OCI-LY7 (cell line): Measurements from ENCODE around the gene XYLT1. TPM values are rescaled to one million over a fixed set of nuclear protein-coding genes. Genes with fewer than 3 reads are reported as not detected.

ENCODE experiments used
- BruUV-seq: library from RNA; stranded (reverse); fragments of 400-500 nt; replicated peaks from 2 replicates; lab custom pipeline; 2021; lab: Mats Ljungman, UMichigan
- CTCF ChIA-PET: fragments of 300-600 bp; sonication (Branson Sonifier 250); formaldehyde crosslinking; loops from one replicate; lab custom pipeline; 2022; ENCODE audit warnings: antibody characterized with exemption; ENCODE audit not compliant: unreplicated experiment; lab: Charles Lee
- POLR2A ChIA-PET: fragments of 300-600 bp; sonication (Branson Sonifier 250); formaldehyde crosslinking; loops from one replicate; lab custom pipeline; 2022; ENCODE audit warnings: antibody characterized with exemption; lab: Charles Lee
- DNase-seq: peaks from one replicate; pipeline ENCODE4 v3.0.0-alpha.2; 2015; ENCODE audit warnings: low spot score
- H2AFZ ChIP-seq: fragments of 200-600 bp; sonication (generic), shearing (Covaris generic); 2 replicates; pipeline ENCODE4 v1.6.1; 2014; ENCODE audit warnings: mild to moderate bottlenecking, antibody characterized with exemption, low read length, moderate library complexity
- H3K27ac ChIP-seq: fragments of 200-600 bp; sonication (generic); 2 replicates; pipeline ENCODE4 v1.5.1; 2014; ENCODE audit warnings: mixed run types, low read depth, mild to moderate bottlenecking, moderate library complexity, low read length, inconsistent platforms; ENCODE audit not compliant: poor library complexity, severe bottlenecking
- H3K36me3 ChIP-seq: fragments of 200-600 bp; sonication (generic); 2 replicates; pipeline ENCODE4 v1.6.1; 2014; ENCODE audit warnings: mild to moderate bottlenecking, antibody characterized with exemption, low read length, moderate library complexity, mixed read lengths; ENCODE audit not compliant: insufficient read depth
- H3K4me1 ChIP-seq: fragments of 200-600 bp; sonication (generic); 2 replicates; pipeline ENCODE4 v1.5.1; 2014; ENCODE audit warnings: mild to moderate bottlenecking, low read length; ENCODE audit not compliant: insufficient read depth, poor library complexity, severe bottlenecking
- H3K4me2 ChIP-seq: fragments of 200-600 bp; sonication (generic); 2 replicates; pipeline ENCODE4 v1.6.1; 2014; ENCODE audit warnings: mild to moderate bottlenecking, low read length
- H3K4me3 ChIP-seq: fragments of 200-600 bp; sonication (generic); 2 replicates; pipeline ENCODE4 v1.5.1; 2014; ENCODE audit warnings: mild to moderate bottlenecking, low read depth, low read length; ENCODE audit not compliant: poor library complexity, severe bottlenecking
- H3K79me2 ChIP-seq: fragments of 200-600 bp; sonication (generic); 2 replicates; pipeline ENCODE4 v1.6.1; 2016; ENCODE audit warnings: low read depth, mild to moderate bottlenecking, low read length, moderate library complexity, mixed read lengths; ENCODE audit not compliant: insufficient read depth
- H3K9me2 ChIP-seq: fragments of 200-600 bp; sonication (generic); 2 replicates; pipeline ENCODE4 v1.6.1; 2016; ENCODE audit warnings: mild to moderate bottlenecking, low read length, mixed read lengths; ENCODE audit not compliant: insufficient read depth
- H3K9me3 ChIP-seq: fragments of 200-600 bp; sonication (generic); 2 replicates; pipeline ENCODE4 v1.6.1; 2014; ENCODE audit warnings: mild to moderate bottlenecking, mixed run types, low read length, mixed read lengths
- H4K20me1 ChIP-seq: fragments of 200-600 bp; sonication (generic); 2 replicates; pipeline ENCODE4 v1.6.1; 2014; ENCODE audit warnings: mild to moderate bottlenecking, antibody characterized with exemption, low read length, moderate library complexity, mixed read lengths; ENCODE audit not compliant: insufficient read depth
- EZH2phosphoT487 ChIP-seq: fragments of 200-600 bp; sonication (generic); IDR thresholded peaks from 2 replicates; pipeline ENCODE4 v1.6.1; 2018; ENCODE audit warnings: low read depth, borderline replicate concordance, mild to moderate bottlenecking, mixed run types, antibody characterized with exemption, low read length, moderate library complexity, mixed read lengths
- intact Hi-C: fragments of 100-400 bp; cut with micrococcal nuclease; formaldehyde crosslinking; loops from one replicate; pipeline ENCODE4 v1.10.0; 2022; ENCODE audit not compliant: unreplicated experiment
- total RNA-seq, 2 experiments: library from RNA; depleted of rRNA in 1 of 2; stranded (reverse); fragments of >200 nt in 1 of 2; shearing (Covaris generic) in 1 of 2; gene quantifications; 2 replicates each; pipeline ENCODE4 v1.2.3, GENCODE V29; 2014 to 2022
- TF ChIP-seq, protein P1 (sequence below): fragments of 200-600 bp; sonication (generic); conservative IDR thresholded peaks from 2 replicates; pipeline ENCODE4 v1.5.1; 2014; ENCODE audit warnings: mild to moderate bottlenecking, antibody characterized with exemption, low read length, moderate library complexity, mixed read lengths

Gene XYLT1
- total RNA-seq, 2 experiments from 2014 or later: 36.3 to 50.0 TPM

DNA sequence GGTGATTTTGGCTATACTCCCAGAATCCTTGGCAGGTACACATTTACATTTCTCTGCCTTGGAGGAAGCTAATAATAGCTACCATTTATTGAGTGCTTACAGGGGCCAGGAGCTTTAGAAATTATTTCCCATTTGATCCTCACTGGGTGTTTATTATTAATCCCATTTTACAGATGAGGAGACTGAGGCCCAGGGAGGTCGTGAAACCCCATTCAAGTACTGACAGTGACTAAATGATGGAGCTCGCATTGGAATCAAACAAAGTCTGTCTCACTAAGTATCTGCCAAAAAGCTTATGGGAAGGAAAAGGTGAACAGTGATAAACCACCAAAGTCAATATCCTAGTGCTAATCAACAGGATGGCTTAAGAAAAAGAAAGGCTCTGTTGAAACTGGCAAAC, 33.3 kb upstream of the XYLT1 start:
- CTCF ChIA-PET: no interaction called here
- Histone ChIP-seq H3K4me2 (no peak overlapping the region), H3K9me2 (no peaks in the 10 kb centered on the region), H3K36me3 (no peaks in the 10 kb centered on the region), H3K4me1 (no peaks in the 10 kb centered on the region), H3K4me3 (no peak overlapping the region), H4K20me1 (no peaks in the 10 kb centered on the region), H3K27ac (no peak overlapping the region), H2AFZ (no peak overlapping the region), H3K79me2 (no peaks in the 10 kb centered on the region), H3K9me3 (no peaks in the 10 kb centered on the region)
- POLR2A ChIA-PET: no interaction called here
- no peak for DNase-seq
- intact Hi-C loops: no loop called here
- TF ChIP-seq EZH2phosphoT487: no peak
- TF ChIP-seq, protein P1, sequence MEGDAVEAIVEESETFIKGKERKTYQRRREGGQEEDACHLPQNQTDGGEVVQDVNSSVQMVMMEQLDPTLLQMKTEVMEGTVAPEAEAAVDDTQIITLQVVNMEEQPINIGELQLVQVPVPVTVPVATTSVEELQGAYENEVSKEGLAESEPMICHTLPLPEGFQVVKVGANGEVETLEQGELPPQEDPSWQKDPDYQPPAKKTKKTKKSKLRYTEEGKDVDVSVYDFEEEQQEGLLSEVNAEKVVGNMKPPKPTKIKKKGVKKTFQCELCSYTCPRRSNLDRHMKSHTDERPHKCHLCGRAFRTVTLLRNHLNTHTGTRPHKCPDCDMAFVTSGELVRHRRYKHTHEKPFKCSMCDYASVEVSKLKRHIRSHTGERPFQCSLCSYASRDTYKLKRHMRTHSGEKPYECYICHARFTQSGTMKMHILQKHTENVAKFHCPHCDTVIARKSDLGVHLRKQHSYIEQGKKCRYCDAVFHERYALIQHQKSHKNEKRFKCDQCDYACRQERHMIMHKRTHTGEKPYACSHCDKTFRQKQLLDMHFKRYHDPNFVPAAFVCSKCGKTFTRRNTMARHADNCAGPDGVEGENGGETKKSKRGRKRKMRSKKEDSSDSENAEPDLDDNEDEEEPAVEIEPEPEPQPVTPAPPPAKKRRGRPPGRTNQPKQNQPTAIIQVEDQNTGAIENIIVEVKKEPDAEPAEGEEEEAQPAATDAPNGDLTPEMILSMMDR: no peak
- no TSS peak for BruUV-seq

DNA sequence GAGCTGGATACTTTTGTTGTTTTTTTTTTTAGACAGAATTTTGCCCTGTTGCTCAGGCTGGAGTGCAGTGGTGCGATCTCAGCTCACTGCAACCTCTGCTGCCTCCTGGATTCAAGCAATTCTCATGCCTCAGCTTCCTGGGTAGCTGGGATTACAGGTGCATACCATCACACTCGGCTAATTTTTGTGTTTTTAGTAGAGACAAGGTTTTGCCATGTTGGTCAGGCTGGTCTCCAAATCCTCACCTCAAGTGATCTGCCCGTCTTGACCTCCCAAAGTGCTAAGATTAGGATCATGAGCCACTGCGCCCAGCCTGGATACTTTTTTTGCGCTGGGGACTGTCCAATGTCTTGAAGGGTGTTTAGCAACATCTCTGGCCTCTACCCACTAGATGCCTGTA, 32.6 kb upstream of the XYLT1 start:
- H3K4me1 ChIP-seq: no peaks in the 10 kb centered on the region
- POLR2A ChIA-PET: no interaction called here
- H3K27ac ChIP-seq: no peak overlapping the region
- H3K4me3 ChIP-seq: no peak overlapping the region
- no peaks in the 10 kb centered on the region for H3K9me3 ChIP-seq
- intact Hi-C loops: no loop called here
- H4K20me1 ChIP-seq: no peaks in the 10 kb centered on the region
- CTCF ChIA-PET: interaction anchor here (0.6 kb wide), 1 partner anchor 21 kb away, joined by 3 read pairs; no protein-coding TSS in a partner anchor
- no peak for TF ChIP-seq EZH2phosphoT487
- TF ChIP-seq, protein P1: no peak
- DNase-seq: no peak
- H3K4me2 ChIP-seq: no peak overlapping the region
- BruUV-seq: no TSS peak
- no peak overlapping the region for H2AFZ ChIP-seq
- H3K79me2 ChIP-seq: no peaks in the 10 kb centered on the region
- no peaks in the 10 kb centered on the region for H3K36me3 ChIP-seq
- no peaks in the 10 kb centered on the region for H3K9me2 ChIP-seq

DNA sequence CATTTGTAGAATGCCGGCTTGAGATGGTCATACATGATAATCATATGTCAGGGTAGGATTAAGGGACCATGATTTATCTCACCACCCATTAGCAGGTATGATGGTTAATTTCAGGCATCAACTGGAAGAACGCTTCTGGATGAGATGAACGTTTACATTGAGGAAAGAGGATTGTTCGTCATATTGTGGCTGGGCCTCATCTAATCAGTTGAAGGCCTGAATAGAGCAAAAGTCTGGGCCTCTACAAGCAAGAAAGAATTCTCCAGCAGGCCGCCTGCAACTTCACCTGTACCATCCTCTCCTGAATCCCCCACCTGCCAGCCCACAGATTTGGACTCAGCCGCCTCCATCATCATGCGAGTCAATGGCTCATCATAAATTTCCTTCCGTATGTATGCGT, 30.6 kb upstream of the XYLT1 start:
- H3K27ac ChIP-seq: no peak overlapping the region
- no peaks in the 10 kb centered on the region for H3K36me3 ChIP-seq
- H4K20me1 ChIP-seq: no peaks in the 10 kb centered on the region
- no peaks in the 10 kb centered on the region for H3K9me2 ChIP-seq
- no peak overlapping the region for H2AFZ ChIP-seq
- intact Hi-C loops: no loop called here
- ChIA-PET POLR2A (no interaction called here), CTCF (no interaction called here)
- TF ChIP-seq, protein P1: no peak
- TF ChIP-seq EZH2phosphoT487: no peak
- no peak for DNase-seq
- H3K4me2 ChIP-seq: no peak overlapping the region
- BruUV-seq: no TSS peak
- no peaks in the 10 kb centered on the region for H3K9me3 ChIP-seq
- H3K79me2 ChIP-seq: no peaks in the 10 kb centered on the region
- H3K4me1 ChIP-seq: no peaks in the 10 kb centered on the region
- H3K4me3 ChIP-seq: no peak overlapping the region
